Activated CD4-positive, alpha-beta T cell treated with anti-CD3 and anti-CD28 coated beads, Interleukin-2, amount 50 U/mL, for 4 hours (primary cell): ENCODE data around the gene MYOM1.
A peak's percentile ranks its signal among the peaks of the same experiment; 100 is the strongest.

Source experiments
- DNase-seq, 2 experiments: peaks; one replicate each; pipeline ENCODE4 v3.0.0-alpha.2; 2020

The MYOM1 gene

GRCh38 chr18:3219631-3220335 is at the start of gene MYOM1:
MYOM1 (minus strand) TSS chr18:3219968; CDS start chr18:3215223, 4,745 bp downstream.
- DNase-seq = no peak

GRCh38 chr18:3269241-3269913 is 49.6 kb upstream of the MYOM1 start:
- no peak for DNase-seq

- no peak for DNase-seq
These were observed 48.5 kb upstream of the MYOM1 start for GRCh38 chr18:3268306-3268705.

GRCh38 chr18:3266062-3266608 is 46.4 kb upstream of the MYOM1 start:
- no peak for DNase-seq

- no peak for DNase-seq
These were observed 45.8 kb upstream of the MYOM1 start for GRCh38 chr18:3265564-3266033.

- no peak for DNase-seq
These were observed 44.6 kb upstream of the MYOM1 start for GRCh38 chr18:3264362-3264761.

GRCh38 chr18:3263132-3263700 is 43.4 kb upstream of the MYOM1 start:
- no peak for DNase-seq

- DNase-seq = peak in 1 of 2 experiments; percentile 24
These were observed 42.7 kb upstream of the MYOM1 start for GRCh38 chr18:3262234-3263131.

GRCh38 chr18:3261373-3262233 is 41.8 kb upstream of the MYOM1 start, which contains the start of gene MYL12B:
MYL12B (plus strand) TSS chr18:3262133; CDS start chr18:3272899, 10,766 bp downstream.
- DNase-seq = peak; percentile 55 to 59

- no peak for DNase-seq
These were observed 41.2 kb upstream of the MYOM1 start for GRCh38 chr18:3260995-3261372.

GRCh38 chr18:3257627-3258120 is 37.9 kb upstream of the MYOM1 start:
- DNase-seq = no peak

- DNase-seq = no peak
These were observed 37.2 kb upstream of the MYOM1 start for GRCh38 chr18:3256693-3257626.

- DNase-seq = no peak
These were observed 35.9 kb upstream of the MYOM1 start for GRCh38 chr18:3255611-3256165.

GRCh38 chr18:3254725-3255124 is 35.0 kb upstream of the MYOM1 start:
- DNase-seq = no peak

- no peak for DNase-seq
These were observed 33.1 kb upstream of the MYOM1 start for GRCh38 chr18:3252843-3253242.

GRCh38 chr18:3251963-3252277 is 32.2 kb upstream of the MYOM1 start:
- no peak for DNase-seq

- DNase-seq = no peak
These were observed 31.6 kb upstream of the MYOM1 start for GRCh38 chr18:3251249-3251962.

- no peak for DNase-seq
These were observed 30.7 kb upstream of the MYOM1 start for GRCh38 chr18:3250237-3251107.
